Endometrial microvascular endothelial cells (primary cell): ENCODE results near the gene SMIM35. TPM values are rescaled to one million over a fixed set of nuclear protein-coding genes. Genes with fewer than 3 reads are reported as not detected.

Experiments used
- in situ Hi-C: cut with HindIII; loops from 2 replicates; pipeline ENCODE4 v1.10.0; 2017; ENCODE audit warnings: low sequenced_read_pairs, low pct_unique_long_range_greater_than_20kb; ENCODE audit errors: inconsistent ontology term
- total RNA-seq: library from RNA; depleted of rRNA; stranded (reverse); fragments of >200 nt; gene quantifications from one replicate; pipeline ENCODE4 v1.2.3, GENCODE V29; 2015; ENCODE audit errors: inconsistent ontology term

SMIM35 gene
- total RNA-seq, 1 donor from 2014 or later, result not detected

DNA sequence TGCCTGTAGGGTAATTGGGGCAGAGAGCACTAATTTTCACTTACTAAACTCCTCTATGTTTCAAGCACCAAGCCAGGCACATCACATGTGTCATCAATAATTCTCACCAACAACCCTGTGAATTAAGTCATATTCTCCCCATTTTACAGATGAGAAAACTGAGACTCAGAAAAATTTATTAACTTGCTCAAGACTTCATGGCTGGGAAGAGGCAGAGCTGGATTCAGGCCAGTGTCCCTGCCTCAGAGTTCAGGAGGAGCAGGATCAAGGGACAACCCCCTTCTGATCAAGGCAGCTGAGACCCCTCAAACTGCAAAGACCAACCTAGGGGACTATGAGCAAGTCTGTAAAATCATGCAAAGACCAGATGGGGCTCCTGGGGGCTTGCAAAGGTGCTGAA, 2.1 kb downstream of the SMIM35 start:
- in situ Hi-C loops, result no loop called here

DNA sequence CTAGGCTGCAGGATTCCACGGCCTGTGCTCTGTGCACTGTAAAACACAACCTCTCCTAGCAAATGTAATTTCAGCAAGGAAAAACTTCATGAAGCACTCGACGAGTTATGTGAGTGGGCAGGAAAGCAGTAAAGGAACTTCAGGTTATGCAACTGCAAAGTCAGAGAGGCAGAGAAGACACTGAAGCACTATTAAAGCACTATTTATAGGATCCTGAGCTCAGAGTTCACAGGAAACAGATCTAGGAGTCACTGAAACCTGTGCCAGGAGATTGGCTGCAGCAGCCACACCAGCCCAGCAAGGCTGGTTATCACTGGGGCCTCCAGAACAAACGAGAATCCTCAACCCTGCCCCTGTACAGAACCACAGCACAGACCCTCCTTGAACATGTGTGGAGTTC, 2.5 kb downstream of the SMIM35 start:
- in situ Hi-C loops, result no loop called here

DNA sequence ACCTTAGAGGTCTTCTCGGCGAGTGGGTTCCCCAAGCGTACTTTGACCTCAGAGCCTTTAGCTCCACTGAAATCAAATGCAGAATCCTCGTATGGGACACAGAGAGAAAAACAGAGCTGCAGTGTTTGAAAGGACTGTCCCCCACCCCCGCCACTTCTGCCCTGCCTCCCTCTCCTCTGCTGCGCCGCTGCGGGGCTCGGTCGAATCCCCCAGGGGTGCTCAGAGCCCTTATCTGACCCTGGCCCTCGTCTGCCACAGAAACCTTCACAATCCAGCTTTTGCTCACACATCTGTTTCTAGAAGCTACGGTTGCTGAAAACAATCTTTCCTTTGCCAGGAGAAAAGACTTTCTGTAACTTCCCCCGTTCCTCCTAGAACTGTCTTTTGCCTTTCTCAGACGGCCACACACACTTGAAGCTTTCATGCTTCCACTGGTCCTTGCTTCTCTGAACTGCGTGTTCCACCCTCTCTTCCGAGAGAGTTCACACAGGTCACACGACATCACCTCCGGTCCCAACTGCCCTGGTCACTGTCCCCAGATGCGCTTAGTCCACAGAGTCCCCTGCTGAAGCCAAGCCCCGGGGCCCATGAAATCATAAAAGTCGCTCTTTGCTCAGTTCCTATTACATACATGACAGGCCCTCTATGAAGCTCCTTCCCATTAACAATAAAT, 3.7 kb downstream of the SMIM35 start:
- in situ Hi-C loops, result no loop called here

DNA sequence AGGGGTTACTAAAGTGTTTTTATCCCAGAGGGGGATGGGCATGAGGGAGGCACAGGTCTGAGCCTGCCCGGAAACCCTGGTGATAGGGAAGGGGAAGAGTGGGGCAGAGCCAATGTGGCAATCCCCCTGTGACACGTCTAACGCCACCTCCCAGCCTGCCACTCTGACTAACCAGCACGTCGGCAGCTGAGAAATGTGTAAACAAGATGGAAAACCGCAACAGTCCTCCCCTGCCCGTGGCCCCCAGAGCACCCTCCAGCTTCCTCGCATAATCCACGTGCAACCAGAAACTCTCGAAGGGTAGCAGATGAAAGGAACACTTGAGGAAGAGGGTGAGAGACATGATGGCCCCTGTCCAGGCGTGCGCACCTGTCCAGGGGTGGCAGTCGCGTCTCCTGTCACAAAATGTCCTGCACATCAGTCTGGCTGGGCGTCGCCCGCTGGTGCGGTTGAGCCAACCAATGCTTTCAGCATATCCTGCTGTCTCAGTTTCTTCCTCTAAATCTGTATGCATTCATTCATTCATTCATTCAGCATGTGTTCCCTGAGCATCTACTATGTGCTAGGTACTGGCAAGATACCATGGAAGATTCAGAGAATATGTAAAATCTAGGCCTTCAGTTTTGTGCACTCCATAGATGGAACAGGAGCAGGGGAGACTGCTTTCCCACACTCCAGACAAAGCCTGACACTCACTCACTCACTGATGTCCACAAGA, 5.4 kb downstream of the SMIM35 start:
- in situ Hi-C loops, result no loop called here

DNA sequence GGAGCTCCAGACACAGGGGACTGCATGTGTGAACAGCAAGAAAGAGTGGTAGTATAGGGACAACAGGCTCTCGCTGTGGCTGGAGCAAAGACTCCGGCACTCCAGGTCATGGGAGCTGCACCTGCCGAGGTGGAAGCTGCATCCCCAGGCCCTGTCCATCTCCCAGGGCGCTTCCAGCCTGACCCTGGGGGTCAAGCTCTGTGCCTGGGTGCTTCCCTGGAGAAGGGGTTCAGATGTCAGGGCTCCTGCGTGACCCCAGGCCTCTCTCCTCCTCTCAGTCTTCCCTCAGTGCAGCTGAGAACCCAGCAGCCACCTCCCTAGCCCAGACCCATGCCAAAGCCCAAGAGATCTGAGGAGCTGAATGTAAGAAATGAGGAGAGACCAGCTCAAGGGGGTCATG, 6.5 kb downstream of the SMIM35 start:
- in situ Hi-C loops, result no loop called here

DNA sequence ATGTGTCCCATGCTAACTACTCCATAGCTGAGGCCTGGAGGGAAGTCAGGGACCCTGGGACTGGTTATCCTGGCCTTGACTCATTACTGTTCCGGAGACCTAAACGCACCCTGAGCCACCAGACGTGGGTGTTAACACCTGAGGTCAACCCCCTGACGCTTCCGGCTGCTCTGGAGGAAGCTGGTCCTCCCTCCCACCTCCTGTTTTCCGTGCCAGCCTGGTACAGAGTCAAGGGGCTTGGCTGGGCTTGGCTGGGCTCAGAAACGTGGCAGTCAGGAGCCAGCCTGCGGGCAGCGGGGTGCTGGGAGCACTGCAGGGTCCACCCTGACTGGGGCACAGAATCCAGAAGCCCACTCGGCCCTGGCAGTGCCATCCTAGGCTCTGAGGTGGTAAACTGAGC, 7.3 kb downstream of the SMIM35 start:
- in situ Hi-C loops, result no loop called here

DNA sequence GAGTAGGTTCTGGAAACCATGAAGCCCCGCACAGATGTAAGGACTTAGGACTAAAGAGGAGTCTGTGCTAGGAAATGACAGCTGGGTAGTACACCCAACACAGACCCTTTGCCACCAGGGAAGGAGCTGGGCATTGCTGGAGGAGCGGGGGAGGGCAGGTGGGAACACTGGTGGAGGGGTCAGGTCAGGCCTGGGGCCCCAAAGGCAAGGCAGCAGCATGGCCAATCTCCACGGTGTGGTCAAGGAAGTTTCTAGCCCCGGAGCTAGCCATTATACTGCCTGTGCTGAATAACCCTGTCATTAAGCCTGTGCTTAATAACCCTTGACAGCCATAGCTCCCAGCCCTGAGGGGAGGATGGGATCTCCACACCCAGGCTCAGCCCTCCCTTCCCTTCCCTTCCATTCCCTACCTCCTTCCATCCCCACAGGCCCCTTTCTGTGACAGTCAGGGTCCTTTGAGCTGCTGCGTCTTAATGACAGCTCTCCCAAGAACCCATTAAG, 7.8 kb downstream of the SMIM35 start:
- in situ Hi-C loops, result no loop called here

DNA sequence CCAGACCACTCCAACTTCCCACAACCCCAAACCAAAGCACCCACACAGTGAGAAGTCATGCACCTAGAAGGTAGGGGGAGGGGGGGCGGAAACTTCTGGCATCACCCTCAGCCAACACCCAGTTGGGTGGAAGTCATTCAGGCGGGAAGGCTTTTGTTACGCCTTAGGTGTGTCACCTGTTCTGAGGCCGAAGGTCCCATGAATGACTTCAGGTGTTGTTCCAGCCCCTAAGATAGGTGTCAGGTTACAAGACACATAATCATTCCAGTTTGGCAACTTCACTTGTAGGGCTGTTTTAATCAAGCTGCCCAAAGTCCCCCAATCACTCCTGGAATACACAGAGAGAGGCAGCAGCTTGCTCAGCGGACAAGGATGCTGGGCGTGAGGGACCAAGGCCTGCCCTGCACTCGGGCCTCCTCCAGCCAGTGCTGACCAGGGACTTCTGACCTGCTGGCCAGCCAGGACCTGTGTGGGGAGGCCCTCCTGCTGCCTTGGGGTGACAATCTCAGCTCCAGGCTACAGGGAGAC, 9.9 kb downstream of the SMIM35 start, which contains the start of gene TMPRSS4:
Gene TMPRSS4 (plus strand): TSS at position 325 of the 528 bp plus-strand sequence. CDS start 225 bp downstream, outside the sequence.
- in situ Hi-C loops, result no loop called here

DNA sequence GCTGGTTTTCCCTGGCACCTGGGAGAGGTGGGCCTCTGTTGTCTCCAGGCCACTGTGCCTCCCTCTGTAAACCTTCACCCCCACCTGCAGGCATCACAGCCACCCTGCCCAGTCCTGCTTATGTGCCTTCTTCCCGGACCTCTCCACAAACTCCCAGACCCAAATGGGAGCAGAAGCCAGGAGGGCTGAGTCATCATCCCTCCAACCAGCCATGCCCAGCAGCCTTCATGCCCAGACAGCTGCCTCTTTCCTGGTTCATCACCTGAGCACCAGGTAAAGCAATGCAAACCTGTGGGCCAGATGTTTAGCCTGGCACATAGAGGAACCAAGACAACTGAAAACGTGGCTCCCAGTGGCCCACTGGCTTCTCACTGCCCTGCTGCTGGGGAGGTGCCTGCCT, 12.0 kb downstream of the SMIM35 start:
- in situ Hi-C loops, result no loop called here

DNA sequence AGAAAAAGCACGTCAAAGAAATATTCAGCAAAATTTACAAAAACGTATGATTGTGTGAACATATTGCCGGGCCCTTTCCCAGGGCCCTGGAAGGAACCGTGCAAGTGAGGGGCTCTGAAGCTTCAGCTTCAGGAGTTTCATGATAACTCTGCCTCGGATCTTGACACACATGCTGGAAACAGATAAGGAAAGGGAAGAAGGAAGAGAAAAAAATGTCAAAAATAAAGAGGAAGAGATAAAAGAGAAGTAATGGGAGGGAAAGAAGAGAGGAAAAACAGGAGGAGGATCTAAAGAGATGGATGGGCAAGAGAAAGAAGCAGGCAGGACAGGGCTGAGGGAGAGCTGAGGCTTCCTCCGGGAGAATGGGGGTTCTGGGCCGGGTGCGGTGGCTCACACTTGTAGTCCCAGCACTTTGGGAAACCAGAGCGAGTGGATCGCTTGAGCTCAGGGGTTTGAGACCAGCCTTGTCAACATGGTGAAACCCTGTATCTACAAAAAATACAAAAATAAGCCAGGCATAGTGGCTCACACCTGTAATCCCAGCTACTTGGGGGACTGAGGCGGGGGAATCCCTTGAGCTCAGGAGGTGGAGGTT, 12.6 kb downstream of the SMIM35 start:
- in situ Hi-C loops, result no loop called here

DNA sequence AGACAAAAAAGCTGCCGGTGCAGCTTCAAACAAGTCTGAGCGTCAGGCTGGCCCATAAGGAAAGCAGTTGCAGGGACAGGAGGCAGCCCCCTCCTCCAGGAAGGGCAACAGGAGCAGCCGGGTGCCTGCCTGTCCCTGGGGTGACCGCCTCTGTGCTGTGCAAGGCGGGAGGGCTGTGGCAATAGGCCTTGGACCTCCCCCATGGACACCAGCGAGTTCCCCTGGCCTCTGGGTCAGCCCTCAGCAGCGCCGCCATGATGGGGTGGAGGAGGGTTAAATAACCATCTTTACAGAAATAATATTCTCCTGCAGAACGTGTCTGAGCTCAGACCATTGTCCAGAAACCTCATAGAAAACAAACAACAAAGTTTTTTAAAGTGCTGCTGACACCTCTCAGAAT, 13.2 kb downstream of the SMIM35 start:
- in situ Hi-C loops, result no loop called here

DNA sequence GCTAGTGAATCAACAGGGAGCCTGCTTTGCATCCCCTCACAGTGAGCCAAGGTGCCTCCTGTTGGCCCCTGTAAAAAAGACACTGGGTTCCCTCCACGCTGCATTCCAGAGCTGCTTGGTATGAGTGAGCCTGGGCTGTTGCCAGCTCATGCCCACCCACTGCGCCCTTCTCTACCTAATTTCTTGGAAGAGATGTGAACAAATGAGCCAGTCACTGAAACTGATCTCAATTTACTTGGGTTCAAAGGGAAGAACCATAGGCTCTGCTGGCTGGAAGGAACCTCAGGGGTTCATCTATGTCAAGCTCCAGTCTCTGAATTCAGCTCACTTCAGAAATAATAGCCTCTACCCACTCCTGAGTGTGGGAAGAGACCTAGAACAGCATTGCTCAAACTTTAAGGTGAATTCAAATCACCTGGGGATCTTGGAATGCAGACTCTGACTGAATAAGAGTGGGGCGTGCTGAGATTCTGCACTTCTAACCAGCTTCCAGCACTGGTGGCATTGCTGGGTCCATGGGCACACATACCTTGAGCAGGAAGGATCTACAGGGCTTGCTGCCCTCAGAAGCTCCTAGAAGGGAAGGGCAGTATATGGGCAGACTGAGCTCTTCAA, 15.2 kb downstream of the SMIM35 start:
- in situ Hi-C loops, result no loop called here

DNA sequence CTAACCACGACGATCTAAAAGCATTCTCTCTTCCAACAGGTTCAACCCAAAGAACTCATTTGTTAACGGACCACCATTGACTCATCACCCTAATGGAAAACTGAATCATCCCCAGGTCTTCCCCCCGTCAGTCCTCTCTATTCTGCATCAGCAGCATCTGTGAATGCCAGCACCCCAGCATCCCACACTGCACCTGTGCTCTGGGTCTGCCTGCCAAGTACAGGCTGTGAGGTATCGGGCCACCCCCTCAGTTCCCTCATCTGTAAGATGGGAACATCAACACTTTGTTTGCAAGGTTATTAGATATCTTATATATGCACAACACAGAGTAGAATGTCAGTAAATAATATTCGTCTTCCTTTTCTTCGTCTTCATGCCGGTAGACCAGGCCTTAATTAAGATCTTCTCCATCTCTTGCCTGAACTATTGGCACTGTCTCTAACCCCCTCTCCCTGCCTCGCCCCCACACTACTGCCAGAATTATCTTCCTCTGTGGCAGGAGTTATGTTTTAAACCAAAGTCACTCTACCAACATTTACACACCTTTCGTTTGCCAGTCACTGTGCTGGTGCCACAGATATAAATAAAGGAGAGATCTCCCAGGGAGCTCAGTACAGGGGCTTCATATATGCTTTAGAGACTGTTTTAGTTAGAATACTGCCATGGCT, 17.7 kb downstream of the SMIM35 start:
- in situ Hi-C loops, result loop anchor here (10.0 kb wide), 1 partner anchor 124 kb away; no protein-coding TSS in a partner anchor

DNA sequence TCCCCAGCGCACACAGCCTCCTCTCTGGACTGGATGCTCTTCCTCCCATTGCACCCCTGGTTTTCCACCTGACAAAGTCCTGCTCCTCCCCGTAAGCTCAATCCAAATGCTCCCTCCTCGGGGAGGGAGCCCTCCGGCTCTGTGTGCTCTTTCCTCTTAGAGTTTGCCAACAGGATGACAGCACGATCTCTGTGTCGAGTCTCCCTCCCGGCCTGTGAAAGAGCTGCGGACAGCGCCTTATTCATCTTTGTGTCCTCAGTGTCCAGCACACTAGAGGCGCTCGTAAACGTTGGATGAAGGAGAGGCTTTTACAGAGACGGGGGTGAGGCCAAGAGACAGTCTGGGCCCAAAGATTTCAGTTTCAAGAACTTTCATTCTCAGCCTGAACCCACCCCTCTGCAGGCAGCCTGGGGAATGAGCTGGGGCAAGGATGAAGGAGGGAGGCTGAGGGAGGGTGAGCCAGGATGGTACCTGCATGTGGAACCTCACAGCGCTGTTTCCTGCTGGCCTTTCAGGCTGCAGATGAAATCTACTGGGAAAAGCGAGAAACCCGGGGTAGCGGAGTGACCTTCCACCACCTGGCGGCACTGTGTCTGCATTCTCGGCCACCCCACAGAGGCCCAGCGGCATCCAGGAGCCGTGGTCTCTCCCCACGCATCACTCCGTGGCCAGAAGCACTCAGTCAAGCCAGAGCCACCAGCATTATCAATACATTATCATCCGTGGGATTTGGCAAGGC, 18.4 kb downstream of the SMIM35 start:
- in situ Hi-C loops, result loop anchor here (10.0 kb wide), 1 partner anchor 124 kb away; no protein-coding TSS in a partner anchor

DNA sequence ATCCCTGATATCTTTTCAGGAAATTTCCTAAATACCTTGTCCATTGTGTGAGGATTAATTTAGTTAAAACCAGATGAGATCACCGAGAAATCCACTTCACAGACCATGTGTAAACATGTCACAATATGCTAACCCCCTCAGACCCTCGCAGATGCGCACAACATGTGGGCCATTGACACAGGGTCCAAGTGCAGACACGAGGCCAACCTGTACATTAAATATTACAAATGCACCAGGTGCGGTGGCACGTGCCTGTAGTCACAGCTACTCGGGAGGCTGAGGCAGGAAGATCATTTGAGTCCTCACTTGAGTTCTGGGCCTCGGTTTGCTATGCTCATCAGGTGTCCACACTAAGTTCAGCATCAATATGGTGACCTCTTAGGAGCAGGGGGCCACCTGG, 19.8 kb downstream of the SMIM35 start:
- in situ Hi-C loops, result loop anchor here (10.0 kb wide), 1 partner anchor 122 kb away; no protein-coding TSS in a partner anchor

DNA sequence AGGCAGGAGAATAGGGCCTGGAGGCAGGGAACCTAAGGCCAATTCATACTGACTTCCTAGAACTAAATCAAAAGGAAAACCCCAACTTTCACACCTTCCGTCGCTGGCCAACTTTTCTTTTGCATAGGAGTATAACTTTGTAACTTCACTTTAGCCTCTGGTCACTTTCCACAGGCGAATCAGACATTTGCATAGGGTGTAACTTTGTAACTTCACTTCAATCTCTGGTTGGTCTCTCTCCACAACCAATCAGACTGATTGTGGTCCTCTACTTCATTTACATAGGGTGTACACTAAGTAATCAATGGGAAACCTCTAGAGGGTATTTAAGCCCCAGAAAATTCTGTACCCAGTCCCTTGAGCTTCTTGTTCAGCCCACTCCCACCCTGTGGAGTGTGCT, 21.4 kb downstream of the SMIM35 start:
- in situ Hi-C loops, result loop anchor here (10.0 kb wide), 1 partner anchor 121 kb away; no protein-coding TSS in a partner anchor

DNA sequence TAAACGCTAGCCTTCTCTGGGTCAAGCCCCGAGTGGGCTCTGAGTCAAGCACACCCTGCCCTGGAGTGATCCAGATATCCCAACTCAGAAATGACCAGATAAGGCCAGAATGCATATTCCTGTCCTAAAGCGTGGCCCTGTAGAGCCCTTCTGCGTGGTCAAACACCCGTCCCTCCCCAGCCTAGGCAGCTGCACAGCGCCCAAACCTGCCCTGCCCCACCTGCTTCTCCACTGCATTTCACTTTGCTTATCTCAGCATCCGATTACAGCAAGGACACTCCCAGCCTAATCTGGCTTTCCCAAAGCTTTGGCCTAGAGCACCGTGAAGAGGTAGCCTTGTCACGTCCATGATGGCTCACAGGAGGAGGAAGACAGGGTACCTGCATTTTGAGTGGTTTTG, 21.8 kb downstream of the SMIM35 start:
- in situ Hi-C loops, result loop anchor here (10.0 kb wide), 1 partner anchor 120 kb away; no protein-coding TSS in a partner anchor

DNA sequence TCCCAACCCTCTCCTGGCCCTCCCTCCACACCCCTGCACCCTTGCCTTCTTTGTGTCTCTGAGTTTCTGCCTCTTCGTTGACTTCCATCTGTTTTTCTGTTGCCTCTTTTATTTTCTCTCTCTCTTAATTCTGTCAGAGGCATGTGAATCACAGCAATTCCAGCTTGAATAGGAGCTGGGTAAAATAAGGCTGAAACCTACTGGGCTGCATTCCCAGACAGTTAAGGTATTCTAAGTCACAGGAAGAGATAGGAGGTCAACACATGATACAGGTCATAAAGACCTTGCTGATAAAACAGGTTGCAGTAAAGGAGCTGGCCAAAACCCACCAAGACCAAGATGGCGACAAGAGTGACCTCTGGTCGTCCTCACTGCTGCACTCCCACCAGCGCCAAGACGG, 24.1 kb downstream of the SMIM35 start:
- in situ Hi-C loops, result loop anchor here (10.0 kb wide), 1 partner anchor 118 kb away; no protein-coding TSS in a partner anchor
